Stimulated activated CD4-positive, alpha-beta T cell treated with anti-CD3 and anti-CD28 coated beads, Interleukin-12 subunit alpha, Interleukin-12 subunit beta, amount 100 ng/mL, for 48 hours (primary cell): Measurements from ENCODE around the gene UHRF1.
A peak's percentile ranks its signal among the peaks of the same experiment; 100 is the strongest.

Source experiments
- DNase-seq, 3 donors: peaks; one replicate each; pipeline ENCODE4 v3.0.0-alpha.2; 2020; ENCODE audit warnings: low read depth in 2 of 3, low spot score in 1 of 3

The UHRF1 gene

DNA sequence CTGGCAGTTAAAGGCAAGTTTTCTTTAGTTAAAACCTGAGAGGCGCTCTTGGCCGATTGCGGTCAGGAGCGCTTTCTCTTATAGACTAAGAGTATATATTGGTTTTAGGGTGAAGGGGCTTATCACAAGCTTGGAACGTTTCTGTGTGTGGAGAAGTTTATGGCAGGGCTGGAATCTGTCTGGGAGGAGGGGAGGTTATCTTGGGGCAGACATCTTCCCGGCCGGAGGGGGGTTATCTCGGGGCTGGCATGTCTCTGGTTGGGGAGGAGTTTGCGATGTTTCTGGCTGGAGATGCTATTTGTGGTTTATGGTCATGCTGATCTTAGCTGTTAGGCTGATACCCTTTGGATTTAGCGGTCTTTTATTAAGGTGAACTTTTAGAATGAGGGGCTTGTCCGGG is 78.0 kb downstream of the UHRF1 start:
- no peak for DNase-seq

GRCh38 chr19:4987692-4988370 is 78.5 kb downstream of the UHRF1 start:
- no peak for DNase-seq

- no peak for DNase-seq
Measured at GRCh38 chr19:4988770-4989251, 79.5 kb downstream of the UHRF1 start.

DNA sequence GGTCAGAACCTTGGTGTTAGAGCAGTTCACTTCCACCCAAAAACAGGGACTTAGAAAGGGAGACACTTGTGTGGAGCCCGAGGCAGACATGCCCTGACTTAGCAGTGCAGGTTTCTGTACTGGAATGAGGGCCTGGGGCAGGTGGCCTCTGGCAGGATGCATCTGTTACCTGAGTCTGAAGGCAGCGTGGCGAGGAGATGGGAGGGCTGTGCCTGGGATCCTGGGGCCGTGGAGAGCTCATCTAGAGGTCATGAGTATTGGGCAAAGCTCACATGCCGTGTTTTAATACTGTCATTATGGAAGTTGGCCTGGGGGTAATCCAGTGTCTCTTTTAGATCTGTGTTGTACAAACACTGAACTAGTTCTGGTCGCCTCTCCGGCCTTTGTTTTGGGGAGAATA is 81.0 kb downstream of the UHRF1 start:
- DNase-seq = no peak

DNA sequence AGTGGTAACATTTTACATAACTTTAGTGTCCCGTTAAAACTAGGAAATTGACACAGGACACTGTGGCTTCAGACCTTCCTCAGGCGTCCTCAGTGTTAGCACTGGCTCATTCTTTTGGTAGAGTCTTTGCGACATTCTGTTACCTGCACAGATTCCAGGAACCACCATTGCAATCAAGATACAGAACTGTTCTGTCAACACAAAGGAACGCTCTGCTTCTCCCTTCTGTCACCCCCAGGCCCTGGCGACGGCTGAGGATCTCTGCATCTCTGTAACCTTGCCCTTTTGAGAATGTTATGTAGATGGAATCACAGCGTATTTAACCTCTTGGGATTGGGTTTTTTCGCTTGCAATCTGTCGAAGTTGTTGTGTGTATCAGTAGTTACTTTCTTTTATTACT is 82.2 kb downstream of the UHRF1 start:
- DNase-seq = no peak

DNA sequence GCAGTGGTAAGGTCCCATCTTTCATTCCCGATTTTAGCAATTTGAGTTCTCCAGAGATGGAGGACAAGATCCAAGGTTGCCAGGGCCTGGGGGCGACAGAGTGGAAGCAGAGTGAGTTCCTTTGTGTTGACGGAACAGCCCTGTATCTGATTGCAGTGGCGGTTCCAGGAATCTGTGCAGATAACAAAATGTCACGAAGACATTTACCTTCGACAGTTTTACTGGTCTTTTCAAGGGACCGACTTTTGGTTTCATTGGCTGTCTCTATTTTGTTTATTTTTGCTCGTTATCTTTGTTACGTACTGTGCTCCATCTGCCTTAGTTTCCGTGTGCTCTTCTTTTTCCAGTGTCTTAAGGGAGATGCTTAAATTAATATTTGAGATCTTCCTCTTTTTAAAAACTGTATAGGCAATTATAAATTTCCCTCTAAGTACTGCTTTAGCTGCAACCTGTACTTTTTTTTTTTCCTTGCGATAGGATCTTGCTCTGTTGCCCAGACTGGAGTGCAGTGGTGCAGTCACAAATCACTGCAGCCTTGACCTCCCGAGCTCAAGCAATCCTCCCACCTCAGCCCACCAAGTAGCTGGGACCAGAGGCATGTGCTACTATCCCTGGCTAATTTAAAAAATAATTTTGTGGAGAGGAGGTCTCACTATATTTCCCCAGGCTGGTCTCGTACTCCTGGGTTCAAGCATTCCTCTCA is 82.8 kb downstream of the UHRF1 start:
- no peak for DNase-seq

DNA sequence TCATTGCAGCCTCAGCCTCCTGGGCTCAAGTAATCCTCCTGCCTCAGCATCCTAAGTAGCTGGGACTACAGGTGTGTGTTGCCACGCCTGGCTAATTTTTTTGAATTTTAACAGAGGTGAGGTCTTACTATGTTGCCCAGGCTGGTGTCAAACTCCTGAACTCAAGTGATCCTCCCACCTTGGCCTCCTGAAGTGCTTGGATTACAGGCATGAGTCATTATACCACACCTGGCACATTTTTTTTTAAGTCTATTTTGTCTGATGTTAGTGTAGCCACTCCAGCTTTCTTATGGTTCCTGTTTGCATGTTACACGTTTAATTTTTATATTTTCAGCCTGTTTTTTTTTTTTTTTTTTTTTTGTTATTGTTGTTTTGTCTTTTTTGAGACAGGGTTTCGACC is 84.4 kb downstream of the UHRF1 start:
- DNase-seq = no peak

GRCh38 chr19:4996701-4997100 is 87.4 kb downstream of the UHRF1 start:
- DNase-seq = no peak

GRCh38 chr19:4997297-4997696 is 88.0 kb downstream of the UHRF1 start:
- DNase-seq = no peak

DNA sequence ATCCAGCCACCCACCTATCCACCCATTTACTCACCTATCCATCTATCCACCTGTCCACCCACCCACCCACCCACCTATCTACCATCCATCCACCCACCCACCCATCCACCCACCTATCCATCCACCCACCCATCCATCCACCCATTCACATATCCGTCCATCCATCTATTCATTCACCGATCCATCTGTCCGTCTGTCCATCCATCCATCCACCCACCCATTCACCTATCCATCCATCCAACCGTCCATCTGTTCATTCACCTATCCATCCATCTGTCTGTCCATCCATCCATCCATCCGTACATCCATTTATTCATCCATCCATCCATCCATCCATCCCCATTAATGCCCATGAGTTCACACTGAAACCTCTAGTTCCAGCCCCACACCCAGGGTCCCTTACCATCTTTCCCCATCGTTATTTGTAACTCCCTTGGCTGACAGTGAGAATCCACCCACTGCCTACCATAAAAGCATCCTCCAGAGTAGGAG is 90.9 kb downstream of the UHRF1 start:
- no peak for DNase-seq

GRCh38 chr19:5001615-5002014 is 92.3 kb downstream of the UHRF1 start:
- peak; percentile 11 to 41 (median 26) for DNase-seq

- no peak for DNase-seq
Measured at GRCh38 chr19:5002143-5002542, 92.8 kb downstream of the UHRF1 start.

DNA sequence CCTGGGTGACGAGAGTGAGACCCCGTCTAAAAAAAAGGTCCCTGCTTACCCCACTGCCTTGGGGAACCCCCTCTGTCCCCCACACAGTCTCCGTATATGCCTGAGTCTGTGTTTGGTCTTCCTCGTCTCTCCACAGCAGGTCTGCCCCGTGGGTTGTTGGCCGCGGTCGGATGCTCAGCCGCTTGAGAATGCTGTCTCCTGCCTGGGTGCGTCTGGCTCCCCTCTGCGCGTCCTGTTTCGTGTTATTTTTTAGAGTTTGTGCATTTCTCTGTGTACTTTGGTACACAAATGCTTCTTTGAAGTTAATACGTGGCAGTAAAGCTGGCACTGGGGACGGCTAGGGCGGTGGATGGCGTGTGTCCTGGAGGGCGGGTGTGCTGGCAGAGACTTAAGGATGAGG is 94.5 kb downstream of the UHRF1 start:
- DNase-seq = no peak

- no peak for DNase-seq
Measured at GRCh38 chr19:5005096-5005495, 95.8 kb downstream of the UHRF1 start.

GRCh38 chr19:5006201-5006600 is 96.9 kb downstream of the UHRF1 start:
- DNase-seq = no peak

DNA sequence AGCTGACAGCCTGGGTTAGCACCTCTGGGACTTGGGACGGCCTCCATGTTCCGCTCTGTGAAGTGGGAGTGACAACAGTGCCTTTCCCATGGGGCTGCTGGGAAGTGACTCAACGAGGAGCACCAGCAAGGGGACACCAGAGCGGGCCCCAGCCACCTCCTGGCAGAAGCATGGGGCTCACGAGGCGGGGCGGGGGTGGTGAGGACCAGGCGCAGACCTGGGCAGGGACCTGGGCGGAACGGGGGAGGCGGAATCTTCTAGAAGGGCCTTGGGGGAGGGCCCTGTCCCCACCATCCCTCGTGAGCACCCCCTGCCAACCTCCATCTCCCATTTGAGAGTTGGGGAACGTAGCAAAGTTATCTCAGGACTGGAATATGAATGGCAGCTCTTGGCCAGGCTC is 97.5 kb downstream of the UHRF1 start:
- no peak for DNase-seq
